Stimulated activated CD8-positive, alpha-beta memory T cell treated with anti-CD3 and anti-CD28 coated beads, Interleukin-7, amount 100 ng/mL, for 48 hours (primary cell): ENCODE results near the gene UNC93A.
"Not testable (repeated sequence)": the region's sequence is repeated elsewhere in the genome, so short reads cannot be mapped to it uniquely, and the experiment has no call there.

Experiments
- DNase-seq, 2 donors: peaks; one replicate each; pipeline ENCODE4 v3.0.0-alpha.2; 2020; ENCODE audit warnings: low read depth in 1 of 2; ENCODE audit errors: extremely low read depth in 1 of 2

UNC93A gene

DNA sequence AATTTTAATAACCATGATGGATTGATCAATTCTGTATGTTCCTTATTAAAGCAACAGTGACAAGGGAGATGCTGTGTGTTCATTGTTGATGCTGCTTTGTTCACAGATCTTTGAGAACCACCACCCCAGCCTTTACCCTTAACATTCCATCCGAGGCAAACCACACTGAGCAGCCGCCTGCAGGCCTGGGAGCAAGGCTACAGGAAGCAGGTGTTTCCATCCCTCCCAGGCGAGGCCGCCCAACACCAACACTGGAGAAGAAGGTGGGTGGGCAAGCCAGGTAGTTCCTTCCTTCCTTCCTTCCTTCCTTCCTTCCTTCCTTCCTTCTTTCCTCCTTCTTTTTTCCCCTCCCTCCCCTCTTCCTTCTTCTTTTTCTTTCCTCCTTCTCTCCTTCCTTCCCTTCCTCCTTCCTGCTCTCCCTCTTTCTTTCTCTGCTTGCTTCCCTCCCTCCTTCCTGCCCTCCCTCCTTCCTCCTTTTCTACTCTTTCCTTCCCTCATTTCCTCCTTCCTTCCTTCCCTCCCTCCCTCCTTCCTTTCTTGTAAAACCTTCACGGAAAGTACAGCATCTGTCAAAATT is 47.5 kb downstream of the UNC93A start:
- no peak for DNase-seq

DNA sequence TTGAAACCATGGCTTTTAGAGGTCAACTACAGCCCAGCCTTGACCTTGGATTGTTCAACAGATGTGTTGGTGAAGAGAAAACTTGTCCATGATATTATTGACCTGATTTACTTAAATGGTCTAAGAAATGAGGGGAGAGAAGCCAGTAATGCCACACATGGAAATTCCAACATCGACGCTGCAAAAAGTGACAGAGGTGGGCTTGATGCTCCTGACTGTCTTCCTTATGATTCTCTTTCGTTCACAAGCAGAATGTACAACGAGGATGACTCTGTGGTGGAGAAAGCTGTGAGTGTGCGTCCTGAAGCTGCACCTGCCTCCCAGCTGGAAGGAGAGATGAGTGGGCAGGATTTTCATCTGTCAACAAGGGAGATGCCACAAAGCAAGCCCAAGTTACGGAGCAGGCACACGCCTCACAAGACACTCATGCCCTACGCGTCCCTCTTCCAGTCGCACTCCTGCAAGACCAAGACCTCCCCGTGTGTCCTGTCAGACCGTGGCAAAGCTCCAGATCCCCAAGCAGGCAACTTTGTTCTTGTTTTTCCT is 50.0 kb downstream of the UNC93A start:
- DNase-seq, result no peak

DNA sequence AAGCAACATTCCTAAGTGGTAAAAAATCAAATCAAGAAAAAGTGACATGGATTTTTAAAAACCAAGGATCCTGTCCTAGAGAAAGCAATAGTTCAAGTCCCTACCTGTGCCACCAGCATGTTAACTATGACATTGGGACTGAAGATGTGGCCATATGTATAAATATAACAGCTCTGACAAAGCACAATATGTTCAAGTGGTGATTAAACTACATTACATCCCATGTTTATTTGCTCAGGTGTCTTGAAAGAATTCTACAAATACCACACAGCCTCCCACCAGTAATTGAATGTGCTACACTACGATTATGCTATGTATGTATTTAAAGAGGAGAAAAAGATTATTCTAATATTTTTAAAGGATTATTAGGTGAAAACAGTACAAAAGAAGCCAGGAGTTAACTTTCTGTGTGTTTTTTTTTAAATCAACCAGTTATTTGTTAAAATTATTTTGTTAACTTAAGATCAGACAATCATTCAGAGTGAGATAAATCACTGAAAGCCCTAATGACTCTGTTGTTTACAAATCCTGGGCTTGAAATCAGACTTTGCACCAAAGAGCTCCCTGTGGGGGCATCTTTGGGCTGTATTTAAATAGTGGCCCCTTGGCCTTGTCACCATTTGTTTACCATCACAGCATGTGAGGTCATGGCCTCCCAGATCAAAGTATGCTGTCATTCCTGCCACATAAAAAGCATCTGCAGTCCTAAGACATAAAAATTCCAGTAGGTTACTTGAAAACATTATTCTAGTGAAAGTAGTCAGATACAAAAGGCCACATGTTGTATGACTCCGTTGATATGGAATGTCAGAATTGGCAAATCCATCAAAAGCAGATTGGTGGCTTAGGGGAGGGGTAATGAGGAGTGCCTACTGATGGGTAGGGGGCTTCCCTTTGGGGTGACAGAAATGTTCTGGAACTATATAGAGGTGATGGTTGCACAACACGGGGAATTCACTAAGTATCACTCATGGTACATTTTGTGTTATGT is 50.8 kb downstream of the UNC93A start:
- DNase-seq, result no peak

DNA sequence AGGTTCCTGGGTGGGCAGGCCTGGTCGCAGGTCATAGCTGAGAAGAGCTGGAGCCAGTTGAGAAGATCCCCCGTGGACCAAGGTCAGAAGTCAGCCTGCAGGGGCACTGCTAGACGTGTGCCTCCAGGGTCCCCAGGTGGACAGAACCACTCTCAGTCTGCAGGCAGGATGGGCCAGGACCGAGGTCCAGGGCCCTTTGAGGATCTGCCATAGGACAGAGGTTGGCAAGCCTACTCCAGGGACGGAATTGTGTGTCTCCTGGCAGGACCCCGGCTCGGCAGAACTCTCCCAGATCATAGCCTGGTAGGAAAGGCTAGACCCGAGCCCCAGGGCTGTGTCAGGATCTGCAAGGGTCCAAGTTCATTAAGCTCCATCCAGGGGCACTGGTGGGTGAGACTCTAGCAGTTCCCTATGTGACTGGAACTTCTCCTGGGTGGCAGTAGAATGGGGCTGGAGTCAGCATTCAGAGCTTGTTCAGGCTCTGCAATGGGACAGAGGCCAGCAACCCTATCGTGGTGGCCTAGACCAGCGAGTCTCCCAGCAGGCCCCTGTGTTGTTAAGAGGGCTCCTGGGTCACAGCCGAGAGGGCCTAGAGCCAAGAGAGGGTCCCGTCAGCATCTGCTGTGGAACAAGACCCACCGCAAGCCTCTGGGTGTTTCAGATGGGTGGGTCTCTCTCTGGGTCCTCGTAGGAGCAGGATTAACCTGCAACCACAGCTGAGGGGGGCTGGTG is 51.9 kb downstream of the UNC93A start:
- DNase-seq, result no peak

DNA sequence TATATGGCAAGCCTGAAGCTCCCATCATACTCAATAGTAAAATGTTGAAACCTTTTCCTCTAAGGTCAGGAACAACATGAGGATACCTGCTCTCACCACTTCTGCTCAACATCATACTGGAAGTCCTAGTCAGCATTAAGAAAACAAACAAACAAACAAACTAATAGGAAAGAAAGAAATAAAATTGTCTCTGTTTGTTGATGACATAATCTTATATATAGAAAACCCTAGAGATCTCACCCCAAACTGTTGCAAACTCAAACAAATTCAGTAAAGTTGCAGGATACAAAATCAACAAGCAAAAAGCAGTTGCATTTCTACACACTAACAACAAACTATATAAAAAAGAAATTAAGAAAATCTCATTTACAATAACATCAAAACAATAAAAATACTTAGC is 54.2 kb downstream of the UNC93A start:
- DNase-seq, result no peak

DNA sequence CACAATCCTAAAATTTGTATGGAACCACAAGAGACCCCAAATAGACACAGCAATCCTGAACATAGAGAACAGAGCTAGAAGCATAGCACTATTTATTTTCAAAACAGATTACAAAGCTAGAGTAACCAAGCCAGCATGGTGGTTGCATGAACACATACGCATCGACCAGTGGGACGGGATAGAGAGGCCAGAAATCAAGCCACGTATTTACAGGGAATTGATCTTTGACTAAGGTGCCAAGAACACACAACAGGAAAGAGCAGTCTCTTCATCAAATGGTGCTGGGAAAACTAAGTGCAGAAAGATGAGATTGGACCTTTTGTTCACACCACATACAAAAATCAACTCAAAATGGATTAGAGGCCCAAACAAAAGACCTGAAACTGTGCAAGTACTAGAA is 54.8 kb downstream of the UNC93A start:
- DNase-seq, result no peak

DNA sequence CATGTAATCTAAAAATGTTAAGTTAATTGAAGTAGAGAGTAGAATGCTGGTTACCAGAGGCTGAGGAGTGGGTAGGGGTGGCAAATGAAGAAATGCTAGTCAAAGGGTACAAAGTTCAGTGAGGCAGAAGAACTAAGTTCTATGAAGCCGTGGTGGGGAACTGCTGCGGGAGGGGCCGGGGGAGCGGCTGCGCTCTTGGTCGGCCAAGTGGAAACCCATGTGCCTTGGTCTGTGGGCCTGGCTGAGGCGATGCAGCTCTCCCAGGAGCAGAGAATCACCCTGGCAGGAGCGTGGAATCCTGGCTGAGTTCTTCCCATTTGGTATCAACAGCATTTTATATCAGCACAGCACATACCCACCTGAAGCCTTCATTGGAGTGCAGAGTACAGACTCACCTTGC is 56.1 kb downstream of the UNC93A start:
- no peak for DNase-seq

DNA sequence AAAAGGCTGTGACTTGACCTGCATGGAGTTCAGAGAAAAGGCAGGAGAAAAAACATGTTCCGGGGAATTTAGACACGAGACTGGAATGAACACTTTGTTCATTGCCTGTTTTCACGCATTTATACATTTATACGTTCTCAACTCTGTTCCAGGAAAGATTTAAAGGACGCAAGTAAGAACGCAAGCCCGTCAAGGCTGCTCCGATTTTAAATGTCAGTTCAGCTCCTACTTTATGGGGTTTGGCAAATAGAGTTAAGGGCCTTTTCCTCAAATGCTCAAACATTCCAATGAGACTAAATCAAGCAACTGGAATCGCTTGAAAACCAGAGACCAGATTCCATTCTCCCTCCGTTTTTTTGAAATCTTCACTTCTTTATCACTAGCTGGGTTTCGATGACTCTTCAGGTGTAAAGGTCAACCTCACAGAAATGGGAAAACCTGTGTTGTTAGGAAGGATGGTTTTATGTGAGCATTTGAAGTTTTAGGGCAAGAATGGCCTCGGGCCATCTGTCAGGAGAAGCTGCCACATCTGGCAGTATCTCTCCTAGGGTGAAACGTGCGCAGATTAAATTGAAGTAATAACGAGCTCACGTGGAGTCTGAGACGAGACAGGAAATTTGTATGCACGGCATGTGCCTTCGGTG is 58.6 kb downstream of the UNC93A start:
- DNase-seq, result no peak

DNA sequence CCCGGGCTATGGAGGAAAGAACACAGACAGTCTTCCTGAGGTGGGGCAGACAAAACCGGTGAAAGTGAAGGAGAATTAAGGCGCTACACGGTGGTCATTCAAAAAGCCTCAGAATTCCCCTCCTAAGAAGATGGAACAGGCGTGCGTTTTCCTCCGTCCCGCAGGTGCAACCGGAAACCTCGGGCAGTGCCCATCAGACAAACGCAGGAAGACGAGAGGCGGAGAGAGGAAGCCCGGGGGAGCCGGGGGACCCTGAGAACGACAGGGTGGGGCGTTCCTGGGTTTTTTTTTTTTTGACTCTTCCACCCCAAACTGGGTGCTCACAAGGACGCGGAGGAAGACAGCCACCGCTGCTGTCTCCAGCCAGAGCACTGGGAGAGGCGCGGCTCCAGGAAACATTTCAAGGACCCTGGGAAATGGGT is 59.2 kb downstream of the UNC93A start:
- DNase-seq, result no peak

DNA sequence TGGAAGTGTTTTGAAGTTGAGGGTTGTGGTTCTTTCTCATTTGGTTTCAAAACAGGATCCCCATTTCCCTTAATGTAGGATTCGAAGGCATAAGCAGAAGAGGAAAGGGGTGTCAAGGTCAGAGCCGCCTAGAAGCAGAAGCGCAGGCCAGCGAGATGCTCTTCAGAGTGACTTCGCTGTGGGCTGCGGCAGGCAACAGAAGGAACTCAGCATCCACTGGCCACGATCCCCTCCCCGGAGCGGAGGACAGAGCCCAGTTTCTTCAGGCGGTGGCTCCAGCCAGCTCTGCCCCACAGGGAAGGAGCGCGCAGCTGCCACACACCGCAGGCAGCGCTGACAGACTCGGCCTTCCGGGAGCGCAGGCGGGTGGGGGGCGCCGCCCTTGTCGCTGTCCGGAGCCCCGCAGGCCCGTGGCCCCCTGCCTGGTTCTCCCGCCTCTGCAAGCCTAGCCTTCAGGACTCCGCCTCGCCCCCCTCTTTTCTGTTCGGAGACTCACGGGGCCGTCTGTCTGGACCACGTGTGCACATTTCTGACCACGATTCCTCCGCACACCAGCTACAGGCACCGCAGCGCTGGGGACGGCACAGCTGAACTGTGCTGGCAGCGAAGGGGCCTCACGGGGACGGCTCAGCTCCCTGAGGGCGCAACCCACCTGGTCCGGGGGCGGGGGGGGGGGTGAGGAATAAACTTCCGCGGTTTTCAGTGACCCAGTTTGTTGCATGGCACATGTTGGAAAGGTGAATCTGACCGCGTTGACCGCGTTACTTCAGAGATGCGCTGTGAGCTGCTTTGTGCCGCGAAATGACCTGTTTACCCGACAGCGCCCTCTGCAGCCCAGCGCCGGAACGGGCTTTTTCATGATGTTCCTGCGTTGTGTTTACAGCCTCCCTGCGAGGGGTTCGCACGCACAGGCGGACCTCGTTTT is 59.9 kb downstream of the UNC93A start:
- DNase-seq, result peak; percentile 66 to 79

DNA sequence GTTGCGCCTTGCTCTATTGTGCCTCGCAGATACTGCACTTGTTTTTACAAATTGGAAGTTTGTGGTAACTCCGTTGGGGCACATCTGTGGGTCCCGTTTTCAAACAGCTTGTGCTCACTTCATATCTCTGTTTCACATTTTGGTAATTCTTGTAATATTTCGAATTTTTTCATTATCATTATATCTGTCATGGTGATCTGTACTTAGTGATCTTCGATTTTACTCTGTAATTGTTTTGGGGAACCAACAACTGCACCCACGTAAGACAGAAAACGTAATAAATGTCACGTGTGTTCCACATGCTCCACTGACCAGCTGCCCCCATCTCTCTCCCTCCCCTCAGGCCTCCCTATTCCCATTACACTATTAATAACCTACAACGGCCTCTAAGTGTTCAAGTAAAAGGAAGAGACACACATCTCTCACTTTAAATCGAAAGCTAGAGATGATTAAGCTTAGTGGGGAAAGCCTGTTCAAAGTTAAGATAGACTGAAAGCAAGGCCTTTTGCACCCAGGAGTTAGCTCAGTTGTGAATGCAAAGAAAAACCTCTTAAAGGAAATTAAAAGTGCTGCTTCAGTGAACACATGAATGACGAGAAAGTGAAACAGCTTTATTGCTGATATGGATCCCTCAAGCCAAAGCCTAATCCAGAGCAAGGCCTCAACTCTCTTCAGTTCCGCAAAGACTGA is 60.7 kb downstream of the UNC93A start:
- no peak for DNase-seq

DNA sequence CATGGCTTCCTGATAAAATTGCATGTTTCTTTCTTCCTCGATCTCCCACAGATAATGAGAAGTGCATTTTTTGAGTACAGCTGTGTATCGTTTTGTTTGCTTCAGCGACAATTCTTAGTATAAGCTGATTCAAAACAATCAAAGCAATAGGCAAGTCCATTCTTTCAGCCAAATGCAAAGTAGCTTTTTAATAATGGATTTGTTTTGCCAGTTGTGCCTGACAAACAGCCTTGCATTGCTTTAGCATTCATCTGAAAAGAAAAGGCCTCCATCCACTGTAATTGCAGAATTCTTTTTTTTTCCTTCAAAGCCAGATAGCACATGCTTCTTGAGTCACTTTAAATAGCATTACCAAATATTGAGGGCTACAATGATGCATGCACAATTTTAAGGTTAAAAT is 65.8 kb downstream of the UNC93A start:
- DNase-seq, result no peak

DNA sequence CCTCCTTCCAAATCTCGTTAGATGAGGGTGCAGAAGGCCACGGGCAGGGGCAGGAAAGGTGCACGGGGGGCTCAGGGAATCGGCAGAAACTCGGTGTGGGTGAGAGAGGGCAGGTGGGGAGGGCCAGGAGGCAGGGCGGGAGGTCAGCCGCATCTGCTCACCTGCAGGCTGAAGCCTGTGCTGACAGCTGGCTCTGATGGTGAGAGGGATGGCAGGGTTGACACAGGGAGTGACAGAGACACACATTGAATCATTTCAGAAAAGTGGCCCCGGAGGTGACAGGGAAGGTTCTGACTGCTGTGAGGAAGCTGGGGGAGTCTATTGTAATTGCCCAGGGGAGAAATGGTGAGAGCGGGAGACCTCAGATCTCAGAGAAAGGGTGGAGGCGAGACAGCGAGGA is 67.3 kb downstream of the UNC93A start:
- DNase-seq, result not testable (repeated sequence)

DNA sequence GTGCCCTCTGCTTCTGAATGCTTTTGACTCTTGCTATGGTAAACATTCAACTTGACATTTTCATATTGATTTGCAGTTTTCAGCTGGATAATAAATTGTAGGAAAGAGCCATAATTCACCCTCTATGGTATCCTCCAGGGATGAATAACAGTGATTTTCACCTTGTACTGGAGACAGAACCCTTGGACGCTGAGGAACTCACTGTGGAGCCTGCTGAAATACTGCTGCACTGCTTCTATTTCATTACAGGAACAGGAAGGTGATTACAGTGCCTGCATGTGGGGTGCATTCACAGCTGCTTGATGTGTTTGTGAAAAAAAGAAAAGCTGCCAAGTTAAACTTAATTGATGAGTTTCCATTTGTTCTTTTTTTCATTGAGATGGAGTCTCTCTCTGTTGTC is 70.1 kb downstream of the UNC93A start:
- DNase-seq, result not testable (repeated sequence)
